Trophoblast cell (in vitro differentiated cells and primary cell): ENCODE results near the gene USP24.

Experiments
- DNase-seq, 2 donors: peaks; one replicate each; pipeline ENCODE4 v3.0.0-alpha.2; 2016
- H2AFZ ChIP-seq: 2 replicates; pipeline ENCODE4 v1.6.1; 2013; ENCODE audit warnings: low read length, moderate library complexity, mild to moderate bottlenecking; ENCODE audit not compliant: insufficient read depth, poor library complexity
- H2AK5ac ChIP-seq: 2 replicates; pipeline ENCODE4 v1.6.1; 2013; ENCODE audit warnings: mild to moderate bottlenecking, low read length
- H2BK120ac ChIP-seq: 2 replicates; pipeline ENCODE4 v1.6.1; 2013; ENCODE audit warnings: low read length, mild to moderate bottlenecking, moderate library complexity; ENCODE audit not compliant: insufficient read depth, poor library complexity
- H2BK12ac ChIP-seq: 2 replicates; pipeline ENCODE4 v1.6.1; 2013; ENCODE audit warnings: mild to moderate bottlenecking, low read length, moderate library complexity
- H2BK5ac ChIP-seq: 2 replicates; pipeline ENCODE4 v1.6.1; 2013; ENCODE audit warnings: low read length, low read depth, moderate library complexity, mild to moderate bottlenecking; ENCODE audit not compliant: poor library complexity
- H3K14ac ChIP-seq: 2 replicates; pipeline ENCODE4 v1.6.1; 2013; ENCODE audit warnings: mild to moderate bottlenecking, low read length
- H3K18ac ChIP-seq: 2 replicates; pipeline ENCODE4 v1.6.1; 2013; ENCODE audit warnings: mild to moderate bottlenecking, low read length
- H3K23ac ChIP-seq: 2 replicates; pipeline ENCODE4 v1.6.1; 2013; ENCODE audit warnings: low read length
- H3K27ac ChIP-seq: 2 replicates; pipeline ENCODE4 v1.5.1; 2013; ENCODE audit warnings: low read depth, mild to moderate bottlenecking, inconsistent platforms, low read length, moderate library complexity
- H3K27me3 ChIP-seq: 2 replicates; pipeline ENCODE4 v1.6.1; 2013; ENCODE audit warnings: inconsistent platforms, mild to moderate bottlenecking, low read length, moderate library complexity; ENCODE audit not compliant: insufficient read depth
- H3K36me3 ChIP-seq, 2 experiments: 1 replicate in 1 of 2; 2 replicates in 1 of 2; pipeline ENCODE4 v1.6.1; 2013; ENCODE audit warnings: low read length in 2 of 2, mild to moderate bottlenecking in 2 of 2, moderate library complexity in 1 of 2; ENCODE audit not compliant: insufficient read depth in 2 of 2, control insufficient read depth in 1 of 2
- H3K4ac ChIP-seq: 2 replicates; pipeline ENCODE4 v1.6.1; 2013; ENCODE audit warnings: low read depth, mild to moderate bottlenecking, low read length, moderate library complexity
- H3K4me1 ChIP-seq, 2 experiments: 1 replicate in 1 of 2; 2 replicates in 1 of 2; pipeline ENCODE4 v1.6.1; 2013; ENCODE audit warnings: low read length in 2 of 2, mild to moderate bottlenecking in 2 of 2, moderate library complexity in 1 of 2; ENCODE audit not compliant: insufficient read depth in 2 of 2, control insufficient read depth in 1 of 2
- H3K4me2 ChIP-seq: 2 replicates; pipeline ENCODE4 v1.6.1; 2013; ENCODE audit warnings: inconsistent platforms, mild to moderate bottlenecking, low read length, moderate library complexity
- H3K4me3 ChIP-seq: 2 replicates; pipeline ENCODE4 v1.5.1; 2013; ENCODE audit warnings: mild to moderate bottlenecking, low read depth, low read length, inconsistent platforms
- H3K79me1 ChIP-seq: one replicate; pipeline ENCODE4 v1.6.1; 2013; ENCODE audit warnings: low read length
- H3K79me2 ChIP-seq: 2 replicates; pipeline ENCODE4 v1.6.1; 2013; ENCODE audit warnings: low read length, mild to moderate bottlenecking; ENCODE audit not compliant: control insufficient read depth, insufficient read depth, poor library complexity
- H3K9ac ChIP-seq: 2 replicates; pipeline ENCODE4 v1.6.1; 2013; ENCODE audit warnings: mild to moderate bottlenecking, low read length
- H3K9me3 ChIP-seq: 2 replicates; pipeline ENCODE4 v1.6.1; 2013; ENCODE audit warnings: low read depth, mild to moderate bottlenecking, control low read depth, inconsistent platforms, low read length; ENCODE audit not compliant: insufficient read depth
- H4K12ac ChIP-seq: 2 replicates; pipeline ENCODE4 v1.6.1; 2013; ENCODE audit warnings: low read depth, mild to moderate bottlenecking, low read length, moderate library complexity
- H4K8ac ChIP-seq: 2 replicates; pipeline ENCODE4 v1.6.1; 2013; ENCODE audit warnings: low read depth, mild to moderate bottlenecking, low read length, moderate library complexity
- H4K91ac ChIP-seq: one replicate; pipeline ENCODE4 v1.6.1; 2013; ENCODE audit warnings: low read depth, mild to moderate bottlenecking, low read length, moderate library complexity
- WGBS: extraction: QIAGEN DNeasy Blood & Tissue Kit; methylation state at CpG from one replicate; pipeline ENCODE4 v1.1.7; 2013; ENCODE audit warnings: missing lambda C conversion rate; ENCODE audit not compliant: insufficient read length, insufficient coverage; ENCODE audit errors: extremely low coverage; 5-methylcytosine and 5-hydroxymethylcytosine counted together

USP24 gene

GRCh38 chr1:55155522-55155921 lies 59.6 kb downstream of the USP24 start:
- Histone ChIP-seq H2AK5ac (no peak overlapping the region), H3K18ac (no peak overlapping the region), H3K27me3 (no peaks in the 10 kb centered on the region), H2BK12ac (no peak overlapping the region), H3K27ac (no peak overlapping the region), H2BK5ac (no peak overlapping the region), H3K4me1 (no peaks in the 10 kb centered on the region), H4K91ac (no peak overlapping the region), H2AFZ (no peak overlapping the region), H3K23ac (no peak overlapping the region), H3K79me2 (no peaks in the 10 kb centered on the region), H3K9ac (no peak overlapping the region), H3K4me2 (no peak overlapping the region), H3K4ac (no peak overlapping the region), H3K36me3 (peaks cover 8 to 12% of the 10 kb centered on the region in 2 experiments), H4K12ac (no peak overlapping the region), H4K8ac (no peak overlapping the region), H3K14ac (no peak overlapping the region), H3K79me1 (no peaks in the 10 kb centered on the region), H3K4me3 (no peak overlapping the region), H2BK120ac (no peak overlapping the region), H3K9me3 (no peaks in the 10 kb centered on the region)
- DNase-seq: no peak
- WGBS: no CpG with 5 or more reads among the region's 6 CpGs

GRCh38 chr1:55154616-55155015 lies 60.5 kb downstream of the USP24 start:
- WGBS: no CpG with 5 or more reads among the region's 5 CpGs
- no peak overlapping the region for H3K4me3 ChIP-seq
- H2AK5ac ChIP-seq: no peak overlapping the region

GRCh38 chr1:55153031-55153430 lies 62.1 kb downstream of the USP24 start:
- Histone ChIP-seq H2BK12ac (no peak overlapping the region), H3K79me2 (no peaks in the 10 kb centered on the region), H3K27ac (no peak overlapping the region), H3K4me1 (no peaks in the 10 kb centered on the region), H2BK120ac (no peak overlapping the region), H3K4ac (no peak overlapping the region), H4K12ac (no peak overlapping the region), H3K9ac (peak overlapping the region; percentile 19), H3K4me3 (no peak overlapping the region), H3K14ac (no peak overlapping the region), H4K8ac (no peak overlapping the region), H2BK5ac (no peak overlapping the region), H2AK5ac (no peak overlapping the region), H3K23ac (peak overlapping the region; percentile 24), H3K18ac (no peak overlapping the region), H3K9me3 (no peaks in the 10 kb centered on the region), H3K27me3 (no peaks in the 10 kb centered on the region), H3K4me2 (no peak overlapping the region), H4K91ac (no peak overlapping the region), H3K36me3 (peaks cover 6 to 8% of the 10 kb centered on the region in 2 experiments), H2AFZ (no peak overlapping the region), H3K79me1 (no peaks in the 10 kb centered on the region)
- WGBS: no CpG with 5 or more reads among the region's 3 CpGs
- DNase-seq: no peak

More at GRCh38 chr1:55154616-55155015, 60.5 kb downstream of the USP24 start:
- H2BK5ac ChIP-seq: no peak overlapping the region
- no peak overlapping the region for H3K9ac ChIP-seq
- H4K91ac ChIP-seq: no peak overlapping the region
- H3K4me2 ChIP-seq: no peak overlapping the region
- no peaks in the 10 kb centered on the region for H3K79me1 ChIP-seq
- H3K36me3 ChIP-seq: peaks cover 8 to 12% of the 10 kb centered on the region in 2 experiments
- no peak overlapping the region for H3K18ac ChIP-seq
- no peak for DNase-seq
- H3K27ac ChIP-seq: no peak overlapping the region
- no peak overlapping the region for H3K23ac ChIP-seq
- H3K4me1 ChIP-seq: no peaks in the 10 kb centered on the region
- no peak overlapping the region for H2BK120ac ChIP-seq
- no peaks in the 10 kb centered on the region for H3K79me2 ChIP-seq
- H3K14ac ChIP-seq: no peak overlapping the region
- H3K27me3 ChIP-seq: no peaks in the 10 kb centered on the region
- H3K4ac ChIP-seq: no peak overlapping the region
- no peak overlapping the region for H2BK12ac ChIP-seq
- H3K9me3 ChIP-seq: no peaks in the 10 kb centered on the region
- H2AFZ ChIP-seq: no peak overlapping the region
- H4K8ac ChIP-seq: no peak overlapping the region
- no peak overlapping the region for H4K12ac ChIP-seq

- Histone ChIP-seq H3K14ac (no peak overlapping the region), H3K18ac (no peak overlapping the region), H3K79me2 (no peaks in the 10 kb centered on the region), H3K4me2 (no peak overlapping the region), H4K91ac (no peak overlapping the region), H3K9me3 (no peaks in the 10 kb centered on the region), H3K4me3 (no peak overlapping the region), H3K27me3 (no peaks in the 10 kb centered on the region), H3K36me3 (peaks cover 6 to 9% of the 10 kb centered on the region in 2 experiments), H3K79me1 (no peaks in the 10 kb centered on the region), H2AK5ac (no peak overlapping the region), H4K12ac (no peak overlapping the region), H3K23ac (no peak overlapping the region), H3K27ac (no peak overlapping the region), H2BK5ac (no peak overlapping the region), H3K4me1 (no peaks in the 10 kb centered on the region), H4K8ac (no peak overlapping the region), H3K9ac (no peak overlapping the region), H2BK120ac (no peak overlapping the region), H2BK12ac (no peak overlapping the region), H3K4ac (no peak overlapping the region), H2AFZ (no peak overlapping the region)
- no CpG with 5 or more reads among the region's 2 CpGs for WGBS
- DNase-seq: no peak
These were observed 64.1 kb downstream of the USP24 start for GRCh38 chr1:55150880-55151588.
